Osteoblast (primary cell): ENCODE data around the gene RHOG. TPM values are rescaled to one million over a fixed set of nuclear protein-coding genes. Genes with fewer than 3 reads are reported as not detected.
A peak's percentile ranks its signal among the peaks of the same experiment; 100 is the strongest.

ENCODE experiments used
- DNase-seq: peaks from one replicate; pipeline ENCODE4 v3.0.0; 2011; ENCODE audit warnings: low spot score, mixed read lengths; ENCODE audit not compliant: insufficient read length; ENCODE audit errors: missing footprints
- H2AFZ ChIP-seq: 2 replicates; pipeline ENCODE4 v1.6.0; 2011; ENCODE audit warnings: mild to moderate bottlenecking, low read length
- H3K27ac ChIP-seq: 2 replicates; pipeline ENCODE4 v1.5.1; 2011; ENCODE audit warnings: mild to moderate bottlenecking, low read depth, low read length, moderate library complexity
- H3K27me3 ChIP-seq: 2 replicates; pipeline ENCODE4 v1.6.0; 2012; ENCODE audit warnings: mild to moderate bottlenecking, control low read depth, inconsistent platforms, low read length, moderate library complexity; ENCODE audit not compliant: insufficient read depth
- H3K36me3 ChIP-seq: 2 replicates; pipeline ENCODE4 v1.5.1; 2011; ENCODE audit warnings: mild to moderate bottlenecking, low read length, control low read depth, moderate library complexity; ENCODE audit not compliant: insufficient read depth
- H3K4me1 ChIP-seq: 2 replicates; pipeline ENCODE4 v1.5.1; 2011; ENCODE audit warnings: mild to moderate bottlenecking, low read length, control low read depth, moderate library complexity; ENCODE audit not compliant: insufficient read depth
- H3K4me2 ChIP-seq: 2 replicates; pipeline ENCODE4 v1.6.0; 2011; ENCODE audit warnings: mild to moderate bottlenecking, low read length; ENCODE audit not compliant: insufficient read depth
- H3K4me3 ChIP-seq: fragments of 200-600 bp; sonication (generic); 3 replicates; pipeline ENCODE4 v1.5.1; 2012; ENCODE audit warnings: mild to moderate bottlenecking, low read length, inconsistent platforms; ENCODE audit not compliant: insufficient read depth
- H3K79me2 ChIP-seq: 2 replicates; pipeline ENCODE4 v1.6.0; 2012; ENCODE audit warnings: mild to moderate bottlenecking, low read length, control low read depth, inconsistent platforms; ENCODE audit not compliant: insufficient read depth
- H3K9me3 ChIP-seq: 2 replicates; pipeline ENCODE4 v1.5.1; 2011; ENCODE audit warnings: low read depth, low read length, control low read depth
- H4K20me1 ChIP-seq: 2 replicates; pipeline ENCODE4 v1.6.0; 2012; ENCODE audit warnings: mild to moderate bottlenecking, low read length, control low read depth; ENCODE audit not compliant: insufficient read depth
- total RNA-seq: library from RNA; depleted of rRNA; stranded (reverse); fragments of >200 nt; gene quantifications from 2 replicates; pipeline ENCODE4 v1.2.3, GENCODE V29; 2012
- TF ChIP-seq, protein P1 (sequence below): IDR thresholded peaks from 2 replicates; pipeline ENCODE4 v1.5.1; 2011; ENCODE audit warnings: mild to moderate bottlenecking, low read depth, low read length, moderate library complexity; ENCODE audit errors: extremely low read depth

The RHOG gene
- total RNA-seq, 1 donor, result 17.0 TPM

DNA sequence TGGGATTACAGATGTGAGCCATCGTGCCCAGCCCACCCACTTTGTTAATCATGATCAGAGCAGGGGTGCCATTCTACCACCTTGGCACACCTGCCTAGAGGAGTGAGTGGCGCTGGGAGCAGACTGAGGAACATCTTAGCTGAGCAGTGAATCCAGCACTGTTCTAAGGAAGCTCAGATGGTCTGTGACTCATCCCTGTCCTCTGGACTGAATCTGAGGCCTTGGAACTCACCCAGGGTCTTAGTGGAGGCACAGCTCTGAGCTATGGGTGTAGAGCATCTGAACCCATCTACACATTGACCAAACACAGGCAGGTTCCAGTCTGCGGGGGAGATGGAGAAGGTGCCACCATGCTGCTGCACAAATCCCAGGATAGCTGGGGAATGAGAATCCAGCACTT is 17.5 kb downstream of the RHOG start:
- Histone ChIP-seq H3K27ac (no peak overlapping the region), H3K9me3 (no peaks in the 10 kb centered on the region), H4K20me1 (peaks cover 11% of the 10 kb centered on the region), H3K4me1 (peaks cover 7% of the 10 kb centered on the region), H3K36me3 (peaks cover 26% of the 10 kb centered on the region), H3K4me2 (no peak overlapping the region), H3K79me2 (peaks cover 9% of the 10 kb centered on the region), H2AFZ (no peak overlapping the region), H3K27me3 (no peaks in the 10 kb centered on the region), H3K4me3 (no peak overlapping the region)
- DNase-seq, result peak; percentile 94
- TF ChIP-seq, protein P1, sequence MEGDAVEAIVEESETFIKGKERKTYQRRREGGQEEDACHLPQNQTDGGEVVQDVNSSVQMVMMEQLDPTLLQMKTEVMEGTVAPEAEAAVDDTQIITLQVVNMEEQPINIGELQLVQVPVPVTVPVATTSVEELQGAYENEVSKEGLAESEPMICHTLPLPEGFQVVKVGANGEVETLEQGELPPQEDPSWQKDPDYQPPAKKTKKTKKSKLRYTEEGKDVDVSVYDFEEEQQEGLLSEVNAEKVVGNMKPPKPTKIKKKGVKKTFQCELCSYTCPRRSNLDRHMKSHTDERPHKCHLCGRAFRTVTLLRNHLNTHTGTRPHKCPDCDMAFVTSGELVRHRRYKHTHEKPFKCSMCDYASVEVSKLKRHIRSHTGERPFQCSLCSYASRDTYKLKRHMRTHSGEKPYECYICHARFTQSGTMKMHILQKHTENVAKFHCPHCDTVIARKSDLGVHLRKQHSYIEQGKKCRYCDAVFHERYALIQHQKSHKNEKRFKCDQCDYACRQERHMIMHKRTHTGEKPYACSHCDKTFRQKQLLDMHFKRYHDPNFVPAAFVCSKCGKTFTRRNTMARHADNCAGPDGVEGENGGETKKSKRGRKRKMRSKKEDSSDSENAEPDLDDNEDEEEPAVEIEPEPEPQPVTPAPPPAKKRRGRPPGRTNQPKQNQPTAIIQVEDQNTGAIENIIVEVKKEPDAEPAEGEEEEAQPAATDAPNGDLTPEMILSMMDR, result no peak

DNA sequence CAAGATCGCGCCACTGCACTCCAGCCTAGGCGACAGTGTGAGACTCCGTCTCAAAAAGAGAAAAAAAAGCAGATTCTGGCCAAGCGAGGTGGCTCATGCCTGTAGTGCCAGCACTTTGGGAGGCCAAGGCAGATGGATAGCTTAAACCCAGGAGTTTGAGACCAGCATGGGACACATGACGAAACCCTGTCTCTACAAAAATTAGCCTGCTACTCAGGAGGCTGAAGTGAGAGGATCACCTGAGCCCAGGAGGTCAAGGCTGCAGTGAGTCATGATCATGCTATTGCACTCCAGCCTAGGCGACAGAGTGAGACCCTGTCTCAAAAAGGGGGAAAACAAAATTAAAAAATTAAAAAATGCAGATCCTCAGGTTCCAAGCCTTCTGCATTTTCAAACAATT is 18.4 kb downstream of the RHOG start:
- no peaks in the 10 kb centered on the region for H3K27me3 ChIP-seq
- H2AFZ ChIP-seq, result no peak overlapping the region
- H3K4me1 ChIP-seq, result peaks cover 7% of the 10 kb centered on the region
- H3K27ac ChIP-seq, result no peak overlapping the region
- H3K79me2 ChIP-seq, result no peaks in the 10 kb centered on the region
- no peak overlapping the region for H3K4me2 ChIP-seq
- no peak for DNase-seq
- TF ChIP-seq, protein P1, result no peak
- peaks cover under 1% of the 10 kb centered on the region for H4K20me1 ChIP-seq
- H3K9me3 ChIP-seq, result no peaks in the 10 kb centered on the region
- peaks cover 17% of the 10 kb centered on the region for H3K36me3 ChIP-seq
- no peak overlapping the region for H3K4me3 ChIP-seq

DNA sequence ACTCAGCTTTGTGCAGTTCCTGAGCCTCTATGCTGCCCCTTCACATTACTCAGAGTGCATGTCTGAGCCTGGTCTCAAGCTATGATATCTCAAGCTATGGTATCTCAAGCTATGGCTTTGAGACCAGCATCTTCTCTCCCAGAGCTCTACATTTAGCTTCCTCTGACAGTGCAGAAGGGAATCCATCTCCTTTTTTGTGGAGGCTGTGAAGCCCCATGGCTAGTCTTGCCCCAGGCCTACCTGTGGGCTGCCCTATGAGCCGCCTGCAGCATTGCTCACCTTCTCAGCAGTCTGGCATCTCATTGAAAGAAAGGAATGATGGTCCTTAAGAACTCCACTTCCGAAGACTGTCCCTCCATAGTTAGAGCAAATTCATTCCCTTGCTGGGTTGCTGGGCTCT is 19.8 kb downstream of the RHOG start:
- Histone ChIP-seq H3K9me3 (no peaks in the 10 kb centered on the region), H2AFZ (no peak overlapping the region), H3K4me2 (no peak overlapping the region), H3K36me3 (peaks cover 5% of the 10 kb centered on the region), H4K20me1 (no peaks in the 10 kb centered on the region), H3K27me3 (no peaks in the 10 kb centered on the region), H3K79me2 (no peaks in the 10 kb centered on the region), H3K27ac (no peak overlapping the region), H3K4me3 (no peak overlapping the region), H3K4me1 (peaks cover 7% of the 10 kb centered on the region)
- peak; percentile 36 for DNase-seq
- TF ChIP-seq, protein P1, result no peak

DNA sequence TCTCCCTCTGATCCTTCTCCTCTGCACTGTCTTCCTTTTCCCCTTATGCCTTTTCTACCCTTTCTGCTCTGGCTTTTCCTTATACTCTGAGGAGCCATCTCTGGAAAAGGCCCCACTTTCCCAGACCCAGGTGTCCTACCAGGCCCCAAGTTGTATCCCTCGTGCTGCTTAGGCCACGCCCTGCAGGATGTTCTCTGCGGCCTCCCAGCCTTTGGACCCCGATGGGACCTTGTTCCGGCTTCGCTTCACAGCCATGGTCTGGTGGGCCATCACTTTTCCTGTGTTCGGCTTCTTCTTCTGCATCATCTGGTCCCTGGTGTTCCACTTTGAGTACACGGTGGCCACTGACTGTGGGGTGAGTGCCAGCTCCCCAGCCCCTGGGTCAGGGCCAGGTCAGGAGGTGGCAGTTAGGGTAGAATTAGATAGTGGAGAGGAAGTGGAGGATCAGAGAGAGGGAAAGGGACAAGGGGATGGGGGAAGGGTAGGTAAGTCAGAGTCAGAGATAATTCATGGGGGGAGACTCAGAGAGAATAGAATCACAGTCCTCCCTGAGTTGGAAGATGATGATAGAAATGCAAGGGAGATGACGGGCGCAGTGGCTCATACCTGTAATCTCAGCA is 23.5 kb downstream of the RHOG start:
- no peaks in the 10 kb centered on the region for H3K4me1 ChIP-seq
- no peaks in the 10 kb centered on the region for H4K20me1 ChIP-seq
- no peaks in the 10 kb centered on the region for H3K36me3 ChIP-seq
- no peak overlapping the region for H2AFZ ChIP-seq
- H3K4me3 ChIP-seq, result no peak overlapping the region
- H3K27ac ChIP-seq, result no peak overlapping the region
- peak; percentile 32 for DNase-seq
- no peaks in the 10 kb centered on the region for H3K79me2 ChIP-seq
- H3K9me3 ChIP-seq, result no peaks in the 10 kb centered on the region
- TF ChIP-seq, protein P1, result no peak
- no peak overlapping the region for H3K4me2 ChIP-seq
- H3K27me3 ChIP-seq, result no peaks in the 10 kb centered on the region
